Stimulated activated CD4-positive, alpha-beta T cell treated with anti-CD3 and anti-CD28 coated beads, Interleukin-1b, Interleukin-23, amount 100 ng/mL, for 48 hours (primary cell): ENCODE results near the gene RPP25L.
"Not testable (repeated sequence)": the region's sequence is repeated elsewhere in the genome, so short reads cannot be mapped to it uniquely, and the experiment has no call there.

Source experiments
- DNase-seq: peaks from one replicate; pipeline ENCODE4 v3.0.0-alpha.2; 2020

The RPP25L gene, protein sequence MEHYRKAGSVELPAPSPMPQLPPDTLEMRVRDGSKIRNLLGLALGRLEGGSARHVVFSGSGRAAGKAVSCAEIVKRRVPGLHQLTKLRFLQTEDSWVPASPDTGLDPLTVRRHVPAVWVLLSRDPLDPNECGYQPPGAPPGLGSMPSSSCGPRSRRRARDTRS

DNA sequence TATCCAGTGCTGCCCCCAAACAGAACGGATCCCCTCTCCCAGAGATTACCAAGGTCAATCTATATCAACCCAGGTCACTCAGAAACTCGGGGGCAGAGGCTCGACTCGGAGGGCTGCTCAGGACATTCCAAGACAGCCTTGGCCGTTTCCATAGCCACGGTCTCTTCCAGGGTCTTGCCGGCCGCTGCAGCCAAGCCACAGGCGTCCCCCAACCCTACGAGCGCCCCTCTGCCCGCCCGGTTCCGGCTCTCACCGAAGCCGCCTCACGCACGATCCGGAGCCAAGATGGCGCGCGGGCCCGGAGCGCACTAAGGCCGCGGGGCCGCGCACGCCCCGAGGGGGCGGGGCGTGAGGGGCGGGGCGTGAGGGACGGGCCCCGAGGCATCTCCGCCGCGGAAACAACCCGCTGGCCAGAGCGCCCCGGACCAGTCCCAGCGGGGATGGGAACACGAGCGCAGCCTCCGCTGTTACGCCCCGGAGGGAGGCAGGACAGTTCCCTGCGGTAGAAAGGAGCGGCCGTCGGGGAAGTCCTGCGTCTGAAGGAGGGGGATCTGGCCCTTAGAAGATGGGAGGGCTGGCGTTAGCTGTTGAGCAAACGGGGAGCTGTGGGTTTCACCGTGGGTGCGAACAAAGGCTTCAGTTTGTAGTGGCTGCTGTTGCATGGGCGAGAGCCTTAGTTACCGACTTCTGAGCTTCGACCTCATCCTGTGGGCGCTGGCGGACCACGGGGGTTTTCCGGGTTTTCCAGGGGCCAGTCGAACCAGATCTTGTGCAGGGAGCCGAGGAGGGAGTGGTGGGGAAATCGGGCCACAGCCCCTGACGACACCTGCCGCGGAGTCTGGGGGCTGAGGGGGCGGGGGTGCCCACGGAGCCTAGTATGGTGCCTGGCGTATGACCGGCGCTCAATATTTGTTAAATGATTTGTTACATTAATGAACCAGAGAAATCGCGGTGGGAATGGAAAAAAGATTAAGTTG is at the start of gene RPP25L:
TSS of gene RPP25L (minus strand) at position 287 of the 977 bp plus-strand sequence. CDS start 801 bp downstream, outside the sequence.
- DNase-seq, result peak; percentile 79

DNA sequence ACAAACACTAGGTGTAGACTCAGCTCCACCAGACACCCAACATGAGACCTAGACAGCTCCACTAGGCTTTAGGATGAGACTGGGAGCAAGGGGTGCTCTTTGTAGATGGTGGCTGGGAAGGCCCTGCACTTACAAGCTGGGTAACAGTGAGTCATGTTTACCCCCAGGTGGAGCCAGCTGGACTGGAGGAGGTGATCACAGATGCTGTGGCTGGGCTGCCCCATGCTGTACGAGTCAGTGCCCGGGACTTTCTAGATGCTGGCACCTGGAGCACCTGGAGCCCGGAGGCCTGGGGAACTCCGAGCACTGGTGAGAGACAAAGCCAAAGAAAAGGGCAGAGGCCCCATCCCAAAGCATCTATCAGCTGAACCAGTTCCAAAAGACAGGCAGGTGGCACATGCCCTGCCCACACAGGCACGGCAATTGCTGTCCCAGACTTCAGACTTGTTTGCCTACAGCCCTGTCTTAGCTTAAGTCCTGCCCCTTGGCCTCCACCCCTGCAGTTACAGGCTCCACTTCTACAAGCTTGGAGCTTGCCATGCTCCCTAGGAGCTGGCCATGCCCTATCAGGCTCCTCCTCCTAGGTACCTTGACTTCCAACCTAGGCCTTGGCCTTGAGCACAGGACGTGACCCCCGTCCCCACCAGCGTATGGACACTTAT is 47.8 kb upstream of the RPP25L start:
- DNase-seq, result no peak

DNA sequence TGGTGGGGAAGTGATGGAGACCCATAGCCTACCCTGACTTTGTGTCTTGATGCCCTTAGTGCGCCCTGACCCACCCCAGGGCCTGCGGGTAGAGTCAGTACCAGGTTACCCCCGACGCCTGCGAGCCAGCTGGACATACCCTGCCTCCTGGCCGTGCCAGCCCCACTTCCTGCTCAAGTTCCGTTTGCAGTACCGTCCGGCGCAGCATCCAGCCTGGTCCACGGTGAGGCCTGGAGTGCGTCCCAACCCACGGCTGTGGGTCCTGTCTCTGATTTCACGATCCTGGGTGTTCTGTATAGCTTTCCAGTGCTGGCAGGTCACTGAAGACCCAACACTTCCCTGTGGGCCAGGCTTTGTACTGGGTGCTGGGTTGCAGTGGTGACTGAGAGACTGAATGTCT is 46.6 kb upstream of the RPP25L start:
- DNase-seq, result no peak

DNA sequence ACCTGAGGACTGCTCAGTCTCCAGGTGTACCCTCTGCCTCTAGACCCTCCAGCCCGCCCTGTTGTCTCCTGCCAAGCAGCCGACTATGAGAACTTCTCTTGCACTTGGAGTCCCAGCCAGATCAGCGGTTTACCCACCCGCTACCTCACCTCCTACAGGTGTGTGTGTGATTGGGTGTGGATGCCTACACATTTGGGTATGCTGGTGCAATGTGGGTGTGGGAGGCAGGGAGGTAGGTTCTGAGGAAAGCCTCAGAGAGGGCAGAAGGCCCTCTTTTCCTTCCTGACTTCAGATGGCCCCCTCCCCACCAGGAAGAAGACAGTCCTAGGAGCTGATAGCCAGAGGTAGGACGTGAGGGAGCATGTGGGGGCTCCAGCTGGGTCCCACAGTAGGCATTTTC is 45.1 kb upstream of the RPP25L start:
- DNase-seq, result no peak

DNA sequence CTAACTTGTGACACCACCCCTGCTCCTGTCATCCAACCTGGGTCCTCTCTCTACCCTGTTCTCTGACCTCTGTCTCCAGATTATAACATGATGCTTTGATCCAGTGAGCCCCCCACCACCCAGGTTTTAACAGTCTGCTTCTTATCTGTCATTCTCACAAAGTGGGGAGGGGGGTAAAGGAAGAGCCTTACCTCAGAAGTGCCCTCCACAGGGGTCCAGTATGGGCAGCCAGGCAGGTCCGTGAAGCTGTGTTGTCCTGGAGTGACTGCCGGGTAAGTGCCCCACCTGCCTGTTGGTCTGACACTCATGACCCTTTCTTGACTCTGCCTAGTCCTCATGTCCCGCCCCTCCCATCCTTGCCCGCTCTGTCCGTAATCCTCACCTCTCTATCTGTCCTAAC is 43.5 kb upstream of the RPP25L start:
- no peak for DNase-seq

DNA sequence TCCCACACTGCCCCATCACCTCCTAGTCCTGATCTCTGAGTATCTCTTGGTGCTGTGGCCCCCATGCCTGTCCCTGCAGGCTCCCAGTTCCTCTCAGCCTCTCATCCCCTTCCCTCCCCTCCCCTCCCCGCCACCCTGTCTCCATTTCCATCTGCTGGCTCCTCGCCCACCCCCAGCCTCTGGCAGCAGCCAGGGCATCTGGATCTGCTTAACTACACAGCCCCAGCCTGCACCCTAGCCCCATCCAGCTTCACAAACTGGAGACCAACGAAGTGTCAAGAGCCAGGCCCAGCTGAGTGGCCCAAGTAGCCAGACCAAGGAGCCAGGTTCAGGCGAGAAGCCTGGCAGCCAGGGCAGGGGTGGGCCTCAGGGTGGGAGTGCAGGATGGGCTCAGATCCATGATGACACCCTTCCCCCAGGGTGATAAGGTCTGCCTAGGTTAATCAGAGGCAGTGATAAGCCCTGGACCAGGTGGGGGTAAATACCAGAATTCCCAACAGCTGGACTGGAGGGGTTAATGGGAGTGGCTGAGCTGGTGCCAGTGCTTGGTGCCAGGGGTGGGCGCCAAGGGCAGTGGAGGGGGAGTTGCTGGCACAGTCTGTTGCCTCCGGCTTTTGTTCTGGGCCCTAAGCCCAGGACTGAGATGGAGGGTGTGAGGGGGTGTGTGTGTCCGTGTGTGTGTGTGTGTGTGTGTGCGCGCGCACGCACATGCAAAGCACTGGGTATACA is 42.6 kb upstream of the RPP25L start:
- DNase-seq, result no peak

DNA sequence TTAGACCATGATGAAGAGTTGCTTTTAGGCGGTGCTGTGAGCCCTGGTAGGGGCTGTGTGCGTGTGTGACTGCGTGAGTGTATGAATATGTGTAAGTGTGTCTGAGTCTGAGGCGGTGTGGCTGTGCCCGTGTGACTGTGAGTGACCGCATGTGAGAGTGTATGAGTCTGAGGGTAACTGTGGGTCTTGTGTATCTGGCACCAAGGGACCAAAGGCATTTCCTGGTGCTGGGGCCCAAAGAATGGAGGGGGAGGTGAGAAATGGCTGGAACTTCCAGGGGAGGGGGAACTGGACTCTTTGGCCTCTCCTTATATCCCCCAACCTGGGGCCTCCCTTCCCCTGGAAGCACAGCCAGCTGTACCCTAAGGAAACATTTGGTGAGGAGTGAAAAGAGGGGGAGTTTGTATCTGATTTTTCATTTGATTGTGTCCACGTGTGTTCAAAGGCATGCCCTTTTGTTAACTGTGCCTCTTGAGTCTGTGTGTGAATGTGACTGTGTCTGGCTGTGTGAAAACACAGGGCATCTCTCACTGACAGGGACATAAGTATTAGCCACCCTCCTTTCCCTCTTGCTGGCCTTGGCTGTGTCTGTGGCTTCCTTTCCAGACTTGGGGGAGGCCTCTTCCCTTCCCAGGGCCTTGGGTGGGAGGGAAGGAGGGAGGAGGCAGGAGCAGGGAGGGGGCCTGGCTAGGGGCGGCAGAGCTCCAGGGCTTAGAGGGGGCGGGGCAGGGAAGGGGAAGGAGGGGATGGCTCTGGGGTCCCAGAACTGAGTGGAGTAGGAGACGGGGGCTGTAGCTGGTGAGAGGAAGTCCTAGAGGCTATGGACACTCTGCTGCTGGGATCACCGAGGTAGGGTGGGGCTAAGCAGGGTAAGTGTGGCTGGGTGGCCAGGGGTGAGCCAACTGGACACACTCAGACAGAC is 41.5 kb upstream of the RPP25L start:
- DNase-seq, result no peak

DNA sequence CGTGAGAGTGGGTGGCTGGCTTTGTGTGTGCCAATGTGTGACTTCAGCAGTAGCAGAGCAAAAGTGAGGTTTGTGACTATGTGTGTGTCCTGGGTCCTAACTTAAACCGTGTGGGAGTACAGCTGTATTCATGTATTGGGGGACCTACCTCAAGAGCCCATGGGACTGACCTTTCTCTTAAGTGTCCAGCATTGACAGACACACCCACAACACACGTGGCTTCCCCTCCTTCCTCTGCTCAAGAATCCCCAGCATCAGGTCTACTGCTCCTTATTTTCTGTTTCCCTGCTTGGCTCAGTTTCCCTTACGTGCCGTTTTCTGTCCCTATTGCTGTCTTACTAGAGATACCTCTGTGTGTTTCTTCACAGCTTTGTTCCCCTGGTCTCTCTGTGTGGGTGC is 40.7 kb upstream of the RPP25L start:
- no peak for DNase-seq

DNA sequence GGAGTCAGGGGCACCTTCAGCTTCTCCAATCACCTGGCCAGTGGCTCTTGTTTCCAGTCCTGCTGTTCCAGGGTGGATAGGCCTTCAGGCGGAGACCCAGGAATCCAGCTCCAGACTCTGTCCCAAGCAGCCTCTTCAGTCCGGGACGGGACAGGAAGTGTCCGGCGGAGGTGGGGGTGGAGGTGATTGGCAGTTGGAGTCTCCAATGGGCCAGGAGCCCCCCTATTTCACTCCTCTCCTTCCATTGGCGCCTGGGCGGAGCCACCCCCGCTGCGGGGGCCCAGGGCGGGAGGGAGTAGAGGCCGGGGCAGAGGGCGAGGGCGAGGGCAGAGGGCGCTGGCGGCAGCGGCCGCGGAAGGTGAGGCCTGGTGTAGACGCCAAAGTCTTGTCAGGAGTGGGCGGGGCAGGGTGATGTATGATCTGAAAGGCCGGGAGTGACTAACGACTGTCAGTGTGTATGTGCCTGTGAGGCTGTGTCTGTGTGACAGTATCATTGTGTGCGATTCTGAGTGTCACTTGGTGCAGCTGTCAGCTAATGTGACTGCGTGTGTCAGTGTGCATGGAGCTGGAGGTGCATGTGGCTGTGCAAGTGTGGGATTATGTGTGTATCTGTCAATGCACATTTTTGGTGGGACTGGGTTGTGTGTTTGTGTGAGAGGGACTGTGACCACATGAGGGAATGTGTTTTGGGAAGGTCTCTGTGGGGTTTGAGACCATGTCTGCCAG is 40.1 kb upstream of the RPP25L start, which contains the start of gene IL11RA:
TSS of gene IL11RA (plus strand) at position 310 of the 726 bp plus-strand sequence. CDS start 3,033 bp downstream, outside the sequence.
- peak; percentile 78 for DNase-seq

DNA sequence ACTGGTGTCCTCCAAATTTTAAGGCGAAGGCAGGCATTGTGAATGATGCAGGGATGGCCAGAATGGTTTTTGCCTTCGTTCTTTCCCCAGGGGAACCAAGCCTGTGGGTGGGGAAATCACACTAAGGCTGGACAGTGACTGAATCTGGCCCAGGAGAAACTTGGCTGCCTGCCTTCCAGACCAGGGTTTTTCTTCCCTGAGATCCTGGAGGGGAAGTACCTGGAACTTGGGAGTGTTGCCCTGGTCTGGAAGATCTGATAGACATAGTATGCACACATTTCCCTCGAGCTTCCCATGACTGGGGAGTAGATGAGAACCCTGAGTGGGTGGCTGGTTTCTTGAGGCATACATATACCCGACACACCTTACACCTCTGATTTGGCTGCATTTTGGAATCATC is 39.4 kb upstream of the RPP25L start:
- DNase-seq, result no peak

DNA sequence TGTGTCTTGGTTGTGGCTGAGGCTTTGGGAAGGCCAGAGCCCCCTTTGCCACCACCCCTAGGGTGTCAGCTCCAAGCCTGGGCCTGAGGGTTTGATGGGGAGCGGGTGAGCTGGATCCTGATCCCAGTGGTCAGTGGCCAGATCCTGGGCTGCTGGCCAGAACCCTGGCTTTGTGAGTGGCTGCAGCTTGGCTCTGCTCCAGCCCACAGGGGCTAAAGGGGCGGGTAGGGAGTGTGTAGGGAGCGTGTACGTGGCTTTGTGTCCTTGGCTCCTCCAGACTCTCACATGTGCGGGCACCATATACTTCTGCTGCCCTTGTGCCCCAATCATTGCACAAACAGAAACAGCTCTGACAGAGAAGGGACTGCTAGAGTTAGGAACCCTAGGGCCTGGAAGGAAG is 38.9 kb upstream of the RPP25L start:
- DNase-seq, result no peak

DNA sequence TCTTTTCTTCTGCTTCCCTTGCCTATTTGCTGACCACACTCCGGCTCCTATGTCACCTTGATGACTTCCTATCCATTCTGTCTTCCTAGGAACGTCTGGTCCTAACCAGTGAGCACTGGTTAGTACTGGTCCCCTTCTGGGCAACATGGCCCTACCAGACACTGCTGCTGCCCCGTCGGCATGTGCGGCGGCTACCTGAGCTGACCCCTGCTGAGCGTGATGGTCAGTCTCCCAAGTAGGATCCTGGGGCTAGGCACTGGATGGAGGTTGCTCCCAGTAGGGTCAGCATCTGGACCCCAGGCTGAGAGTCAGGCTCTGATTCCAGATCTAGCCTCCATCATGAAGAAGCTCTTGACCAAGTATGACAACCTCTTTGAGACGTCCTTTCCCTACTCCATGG is 36.8 kb upstream of the RPP25L start:
- no peak for DNase-seq

DNA sequence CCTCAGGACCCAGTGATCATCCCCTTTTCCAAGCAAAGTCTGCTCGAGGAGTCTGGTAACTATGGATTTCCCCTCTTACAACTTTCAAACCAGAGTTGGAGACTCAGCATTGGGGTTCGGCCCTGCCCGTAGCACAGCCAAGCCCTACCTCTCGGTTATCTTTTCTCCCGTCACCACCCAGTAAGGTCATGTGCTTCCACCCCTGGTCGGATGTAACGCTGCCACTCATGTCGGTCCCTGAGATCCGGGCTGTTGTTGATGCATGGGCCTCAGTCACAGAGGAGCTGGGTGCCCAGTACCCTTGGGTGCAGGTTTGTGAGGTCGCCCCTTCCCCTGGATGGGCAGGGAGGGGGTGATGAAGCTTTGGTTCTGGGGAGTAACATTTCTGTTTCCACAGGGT is 35.8 kb upstream of the RPP25L start:
- no peak for DNase-seq

DNA sequence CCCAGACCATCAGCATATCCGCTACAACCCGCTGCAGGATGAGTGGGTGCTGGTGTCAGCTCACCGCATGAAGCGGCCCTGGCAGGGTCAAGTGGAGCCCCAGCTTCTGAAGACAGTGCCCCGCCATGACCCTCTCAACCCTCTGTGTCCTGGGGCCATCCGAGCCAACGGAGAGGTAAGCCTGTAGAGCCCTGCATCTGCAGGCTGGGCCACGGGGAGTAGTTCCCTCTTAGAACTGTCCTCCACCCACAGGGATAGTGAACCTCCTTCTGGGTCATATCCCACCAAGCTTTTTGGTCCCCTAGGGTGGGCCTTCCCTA is 35.1 kb upstream of the RPP25L start:
- DNase-seq, result no peak

DNA sequence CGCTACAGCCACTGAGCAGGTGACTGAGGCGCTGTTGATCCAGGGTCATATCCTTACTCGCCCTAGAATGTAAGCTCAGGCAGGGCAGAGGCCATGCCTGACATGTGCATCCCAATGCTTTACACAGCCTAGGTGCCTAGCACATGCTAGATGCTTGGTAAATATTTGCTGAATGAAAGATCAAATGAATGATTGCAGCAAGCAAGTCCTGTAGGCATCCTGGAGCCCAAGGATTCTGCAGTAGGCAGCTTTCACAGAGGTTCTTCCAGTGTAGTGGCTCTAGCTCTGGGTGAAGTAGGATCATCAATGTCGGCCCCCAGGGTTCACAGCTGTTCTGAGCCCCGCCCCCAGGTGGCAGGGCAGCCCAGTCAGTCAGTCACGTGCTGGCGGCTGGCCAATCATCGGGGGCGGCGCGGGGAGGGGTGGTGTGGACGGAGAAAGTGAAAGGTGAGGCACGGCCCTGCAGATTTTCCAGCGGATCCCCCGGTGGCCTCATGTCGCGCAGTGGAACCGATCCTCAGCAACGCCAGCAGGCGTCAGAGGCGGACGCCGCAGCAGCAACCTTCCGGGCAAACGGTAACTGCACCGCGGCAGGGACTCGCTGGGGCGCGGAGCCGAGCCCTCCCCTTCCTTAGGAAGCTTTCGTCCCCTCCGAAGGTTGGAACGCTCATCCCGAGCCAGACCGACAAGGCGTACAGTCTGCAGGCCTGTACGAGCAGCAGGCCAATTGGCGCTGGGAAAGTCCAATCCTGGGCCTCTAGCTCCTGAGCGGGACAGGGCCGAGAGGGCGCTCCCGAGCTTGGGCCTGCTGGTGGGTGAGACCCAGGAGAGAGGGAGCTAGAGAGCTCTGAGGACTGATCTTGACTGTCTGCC is 34.5 kb upstream of the RPP25L start, which contains the start of gene GALT:
TSS of gene GALT (plus strand) at position 465 of the 873 bp plus-strand sequence. CDS start at position 495, 30 bp downstream.
- DNase-seq, result peak; percentile 97

DNA sequence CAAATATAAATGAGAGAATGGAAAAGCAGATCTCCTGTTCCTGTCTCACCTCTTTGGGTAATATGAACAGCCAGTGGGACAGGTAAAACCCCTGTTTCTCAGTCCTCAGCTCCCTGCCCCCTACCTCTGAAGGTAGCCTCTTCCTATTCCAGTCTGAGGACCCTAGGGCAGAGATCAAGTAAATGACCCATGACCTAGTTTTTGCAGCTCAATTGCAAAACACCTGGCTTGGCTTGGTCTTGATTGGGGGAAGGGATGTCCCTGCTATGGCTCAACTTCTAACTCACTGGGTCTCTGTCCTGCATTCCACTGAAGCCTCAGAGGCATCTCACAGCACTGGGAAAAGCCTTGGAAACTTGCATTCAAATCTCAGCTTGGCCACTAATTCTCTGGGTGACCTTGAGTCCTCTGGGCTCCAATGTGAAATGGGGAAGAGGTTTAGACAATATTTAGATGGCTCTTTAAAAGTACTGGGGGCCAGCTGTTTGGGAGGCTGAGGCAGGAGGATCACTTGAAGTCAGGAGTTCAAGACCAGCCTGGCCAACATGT is 32.9 kb upstream of the RPP25L start:
- DNase-seq, result no peak

DNA sequence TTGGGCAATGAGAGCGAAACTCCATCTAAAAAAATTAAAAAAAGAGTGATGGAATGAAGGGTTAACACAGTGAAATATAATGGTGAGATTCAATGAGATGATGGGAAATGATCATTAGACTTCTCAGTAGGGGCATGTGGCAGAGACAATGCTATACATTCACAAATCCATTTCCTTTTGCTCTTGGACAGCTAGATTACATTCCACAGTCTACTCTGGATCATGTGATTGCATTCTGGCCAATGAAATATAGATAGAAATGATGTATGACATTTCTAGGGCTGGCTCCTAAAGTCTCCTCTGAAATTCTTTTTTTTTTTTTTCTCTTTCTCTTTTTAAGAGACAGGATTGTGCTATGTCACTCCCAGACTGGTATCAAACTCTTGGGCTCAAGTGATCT is 30.8 kb upstream of the RPP25L start:
- no peak for DNase-seq

DNA sequence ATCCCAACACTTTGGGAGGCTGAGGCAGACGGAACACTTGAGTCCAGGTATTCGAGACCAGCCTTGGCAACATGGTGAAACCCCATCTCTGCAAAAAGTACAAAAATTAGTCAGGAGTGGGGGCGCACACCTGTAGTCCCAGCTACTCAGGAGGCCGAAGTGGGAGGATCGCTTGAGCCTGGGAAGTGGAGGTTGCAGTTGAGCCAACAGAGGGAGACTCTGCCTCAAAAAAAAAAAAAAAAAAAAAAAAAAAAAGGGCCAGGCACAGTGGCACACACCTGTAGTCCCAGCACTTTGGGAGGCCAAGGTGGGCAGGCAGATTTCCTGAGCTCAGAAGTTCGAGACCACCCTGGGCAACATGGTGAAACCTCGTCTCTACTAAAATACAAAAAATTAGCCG is 27.4 kb upstream of the RPP25L start:
- DNase-seq, result not testable (repeated sequence)

DNA sequence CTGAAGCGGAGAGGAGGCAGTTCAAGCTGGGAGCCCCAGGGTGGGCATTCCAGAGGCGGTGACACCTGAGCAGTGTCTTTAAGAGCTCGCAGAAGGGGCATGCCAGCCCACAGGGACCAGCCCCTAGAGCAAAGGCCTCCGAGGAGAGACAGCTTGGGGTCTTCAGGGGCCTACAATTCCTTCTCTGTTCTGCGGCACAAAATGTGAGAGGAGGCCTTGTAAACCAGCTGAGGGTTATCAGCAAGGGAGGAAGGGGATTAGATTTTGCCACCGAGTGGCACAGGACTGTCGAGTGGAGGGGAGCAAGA is 26.2 kb upstream of the RPP25L start:
- DNase-seq, result no peak
